H1 (cell line): ENCODE results near the gene SH3RF3. TPM values are rescaled to one million over a fixed set of nuclear protein-coding genes. Genes with fewer than 3 reads are reported as not detected.

Source experiments
- CBX8 ChIP-seq: fragments of 300-800, 300-1000 bp; sonication (generic); IDR thresholded peaks from 2 replicates; pipeline ENCODE4 v1.7.1; 2016; ENCODE audit warnings: low read depth, low read length, borderline replicate concordance
- CHD2 ChIP-seq: IDR thresholded peaks from 2 replicates; pipeline ENCODE4 v1.6.1; 2012; ENCODE audit warnings: low read length, improper control_type of control experiment
- CHD7 ChIP-seq: fragments of 300-600 bp; sonication (generic); IDR thresholded peaks from 2 replicates; pipeline ENCODE4 v1.7.1; 2012; ENCODE audit warnings: low read length, moderate library complexity, mild to moderate bottlenecking, inconsistent platforms; ENCODE audit not compliant: insufficient replicate concordance
- CREB1 ChIP-seq: IDR thresholded peaks from 2 replicates; pipeline ENCODE4 v1.6.1; 2012; ENCODE audit warnings: inconsistent platforms
- NANOG ChIP-seq: IDR thresholded peaks from 2 replicates; pipeline ENCODE4 v1.6.1; 2011; ENCODE audit warnings: low read length, low read depth, mild to moderate bottlenecking, inconsistent platforms; ENCODE audit not compliant: insufficient read depth, poor library complexity, severe bottlenecking
- POLR2AphosphoS5 ChIP-seq: IDR thresholded peaks from 2 replicates; pipeline ENCODE4 v1.6.1; 2011; ENCODE audit warnings: low read depth, low read length
- RXRA ChIP-seq: IDR thresholded peaks from 2 replicates; pipeline ENCODE4 v1.6.1; 2011; ENCODE audit warnings: low read depth, mild to moderate bottlenecking, low read length, moderate library complexity; ENCODE audit not compliant: insufficient read depth
- SIN3A ChIP-seq, 2 experiments: IDR thresholded peaks in 1 of 2; conservative IDR thresholded peaks in 1 of 2; 2 replicates each; pipeline ENCODE4 v1.6.1; 2011 to 2012; ENCODE audit warnings: low read length in 2 of 2, improper control_type of control experiment in 1 of 2, low read depth in 1 of 2, mild to moderate bottlenecking in 1 of 2
- SP2 ChIP-seq: IDR thresholded peaks from 2 replicates; pipeline ENCODE4 v1.6.1; 2012; ENCODE audit warnings: mild to moderate bottlenecking, low read length, inconsistent platforms
- SUZ12 ChIP-seq: fragments of 200-600 bp; sonication (generic); IDR thresholded peaks from 2 replicates; pipeline ENCODE4 v1.6.1; 2012; ENCODE audit warnings: mild to moderate bottlenecking, inconsistent platforms, low read length, moderate library complexity, mixed read lengths
- TAF7 ChIP-seq: optimal IDR thresholded peaks from 2 replicates; pipeline ENCODE3; 2011; ENCODE audit warnings: low read depth, mild to moderate bottlenecking, inconsistent platforms, low read length, moderate library complexity, borderline replicate concordance
- polyA plus RNA-seq, 7 experiments: library from polyadenylated mRNA; depleted of rRNA in 3 of 7; stranded (reverse) in 5 of 7; unstranded in 2 of 7; fragments of >200 nt in 5 of 7; fragments of 200-250 nt in 2 of 7; gene quantifications; 1 replicate in 5 of 7; 2 replicates in 1 of 7; 4 replicates in 1 of 7; pipeline versions ENCODE4 v1.2.1 to v1.2.3, GENCODE V29; 2011 to 2013; ENCODE audit warnings: missing spikeins in 2 of 7, mixed read lengths in 2 of 7
- total RNA-seq: library from RNA; stranded (reverse); fragmentation: NEBNext Ultra II Directional; extraction: Animal tissue kit (Norgen Biotek cat#: 25700); gene quantifications from 2 replicates; pipeline ENCODE4 v1.2.1, GENCODE V29; 2021

The SH3RF3 gene
- total and polyA plus RNA-seq, 2 of the 8 experiments (the other 6 are each of a cell fraction or from before 2014, with no cell fraction given), result 0.11 to 0.65 TPM

- no peak for TF ChIP-seq CHD7
- TF ChIP-seq CREB1, result no peak
- TF ChIP-seq SIN3A (conservative IDR thresholded peaks at IDR 0.05 in 1 of 2, IDR thresholded peaks at IDR 0.05 in 1 of 2; ENCODE audit: low read depth in 1 of 2, low read length in 2 of 2), result no peak
- TF ChIP-seq SUZ12, result no peak
- TF ChIP-seq POLR2AphosphoS5, result no peak
- TF ChIP-seq RXRA, result no peak
- TF ChIP-seq SP2, result no peak
- no peak for TF ChIP-seq CBX8
- TF ChIP-seq NANOG, result no peak
- TF ChIP-seq CHD2, result no peak
- TF ChIP-seq TAF7, result no peak
Measured at GRCh38 chr2:109528811-109529501, 400.0 kb downstream of the SH3RF3 start (continued).
